GM23248 (cell line): ENCODE measurements around the gene SLC16A12.
"Not testable (repeated sequence)": the region's sequence is repeated elsewhere in the genome, so short reads cannot be mapped to it uniquely, and the experiment has no call there.

Experiments used
- EZH2 ChIP-seq: fragments of 200-600 bp; sonication (generic); IDR thresholded peaks from 2 replicates; pipeline ENCODE4 v1.6.1; 2018; ENCODE audit warnings: antibody characterized with exemption, mild to moderate bottlenecking; ENCODE audit not compliant: insufficient read depth, poor library complexity, severe bottlenecking
- EZH2phosphoT487 ChIP-seq: fragments of 200-600 bp; sonication (generic); IDR thresholded peaks from 2 replicates; pipeline ENCODE4 v1.6.1; 2018; ENCODE audit warnings: antibody characterized with exemption, moderate library complexity, mild to moderate bottlenecking, low read depth; ENCODE audit not compliant: insufficient read depth

- not testable (repeated sequence) for TF ChIP-seq EZH2, EZH2phosphoT487
These were observed 5.7 kb downstream of the SLC16A12 start for GRCh38 chr10:89529711-89530110.
